Stimulated activated CD8-positive, alpha-beta memory T cell treated with anti-CD3 and anti-CD28 coated beads, Interleukin-2, amount 100 ng/mL, for 1 hour (primary cell): ENCODE results near the gene PDGFRA.
"Not testable (repeated sequence)": the region's sequence is repeated elsewhere in the genome, so short reads cannot be mapped to it uniquely, and the experiment has no call there.

Source experiments
- DNase-seq, 2 donors: peaks; one replicate each; pipeline ENCODE4 v3.0.0-alpha.2; 2020; ENCODE audit warnings: low read depth in 2 of 2

PDGFRA gene

GRCh38 chr4:54227256-54228055 lies 1.6 kb upstream of the PDGFRA start:
- no peak for DNase-seq

- no peak for DNase-seq
These were observed 1.0 kb upstream of the PDGFRA start for GRCh38 chr4:54228056-54228527.

GRCh38 chr4:54228546-54228945 lies 547 bp upstream of the PDGFRA start:
- no peak for DNase-seq

GRCh38 chr4:54229631-54230483 lies 764 bp downstream of the PDGFRA start:
- no peak for DNase-seq

GRCh38 chr4:54230484-54231418 lies 1.7 kb downstream of the PDGFRA start:
- no peak for DNase-seq

- no peak for DNase-seq
These were observed 2.3 kb downstream of the PDGFRA start for GRCh38 chr4:54231419-54231767.

- no peak for DNase-seq
These were observed 2.9 kb downstream of the PDGFRA start for GRCh38 chr4:54231768-54232688.

GRCh38 chr4:54233277-54233696 lies 4.2 kb downstream of the PDGFRA start:
- peak; percentile 27 to 53 for DNase-seq

GRCh38 chr4:54233697-54234496 lies 4.8 kb downstream of the PDGFRA start:
- DNase-seq = peak; percentile 46 to 53

- DNase-seq = no peak
These were observed 5.6 kb downstream of the PDGFRA start for GRCh38 chr4:54234497-54235205.

GRCh38 chr4:54236316-54236715 lies 7.2 kb downstream of the PDGFRA start:
- DNase-seq = not testable (repeated sequence)

GRCh38 chr4:54237770-54238169 lies 8.7 kb downstream of the PDGFRA start:
- no peak for DNase-seq

- DNase-seq = no peak
These were observed 9.3 kb downstream of the PDGFRA start for GRCh38 chr4:54238389-54238788.

- DNase-seq = not testable (repeated sequence)
These were observed 12.3 kb downstream of the PDGFRA start for GRCh38 chr4:54241268-54241823.

- not testable (repeated sequence) for DNase-seq
These were observed 14.4 kb downstream of the PDGFRA start for GRCh38 chr4:54243541-54243940.

GRCh38 chr4:54252312-54252711 lies 23.2 kb downstream of the PDGFRA start:
- not testable (repeated sequence) for DNase-seq

- no peak for DNase-seq
These were observed 25.2 kb downstream of the PDGFRA start for GRCh38 chr4:54254116-54254914.

GRCh38 chr4:54254915-54255246 lies 25.8 kb downstream of the PDGFRA start:
- no peak for DNase-seq
